IMR-90 (cell line): ENCODE data around the gene COLQ. TPM values are rescaled to one million over a fixed set of nuclear protein-coding genes. Genes with fewer than 3 reads are reported as not detected.
A peak's percentile ranks its signal among the peaks of the same experiment; 100 is the strongest.

ENCODE experiments used
- ATAC-seq: fragments of 200-7000 bp; cut with Tn5 transposase; 2 replicates; pipeline ENCODE4 v1.9.1; 2020; ENCODE audit warnings: low read depth, mild to moderate bottlenecking, moderate library complexity
- BruUV-seq: library from RNA; stranded (reverse); fragments of 400-500 nt; replicated peaks from 2 replicates; lab custom pipeline; 2021; lab: Mats Ljungman, UMichigan
- CTCF ChIA-PET: fragments of 300-600 bp; formaldehyde crosslinking; extraction: SDS; loops from one replicate; lab custom pipeline; 2021; ENCODE audit warnings: antibody characterized with exemption; lab: Yijun Ruan, JAX
- POLR2A ChIA-PET: fragments of 300-600 bp; sonication (Branson Sonifier 250); formaldehyde crosslinking; loops from one replicate; lab custom pipeline; 2022; ENCODE audit warnings: antibody characterized with exemption; ENCODE audit not compliant: unreplicated experiment; lab: Charles Lee
- DNase-seq: peaks from one replicate; pipeline ENCODE4 v3.0.0; 2013
- H2AFZ ChIP-seq: replicated peaks from 2 replicates; pipeline ENCODE3; 2013; ENCODE audit warnings: low read length, mild to moderate bottlenecking; ENCODE audit not compliant: poor library complexity
- H2AK5ac ChIP-seq: 2 replicates; pipeline ENCODE4 v1.6.1; 2013; ENCODE audit warnings: low read depth, low read length, inconsistent platforms
- H2AK9ac ChIP-seq: replicated peaks from 2 replicates; pipeline ENCODE3; 2013; ENCODE audit warnings: mild to moderate bottlenecking, low read depth, low read length, moderate library complexity; ENCODE audit not compliant: poor library complexity
- H2BK120ac ChIP-seq: 2 replicates; pipeline ENCODE4 v1.6.1; 2013; ENCODE audit warnings: low read depth, low read length, inconsistent platforms
- H2BK15ac ChIP-seq: 3 replicates; pipeline ENCODE4 v1.6.1; 2013; ENCODE audit warnings: low read depth, low read length, inconsistent platforms
- H2BK20ac ChIP-seq: 2 replicates; pipeline ENCODE4 v1.6.1; 2013; ENCODE audit warnings: low read depth, mild to moderate bottlenecking, inconsistent platforms, low read length, moderate library complexity
- H2BK5ac ChIP-seq: 2 replicates; pipeline ENCODE4 v1.6.1; 2013; ENCODE audit warnings: mild to moderate bottlenecking, low read depth, low read length, inconsistent platforms; ENCODE audit not compliant: poor library complexity, severe bottlenecking
- H3K14ac ChIP-seq: replicated peaks from 2 replicates; pipeline ENCODE4 v1.6.1; 2013; ENCODE audit warnings: low read depth, low read length, inconsistent platforms
- H3K18ac ChIP-seq: 2 replicates; pipeline ENCODE4 v1.6.1; 2013; ENCODE audit warnings: low read depth, low read length, control low read depth
- H3K23ac ChIP-seq: 2 replicates; pipeline ENCODE4 v1.6.1; 2013; ENCODE audit warnings: low read depth, low read length, inconsistent platforms
- H3K27ac ChIP-seq: 2 replicates; pipeline ENCODE4 v1.5.1; 2013; ENCODE audit warnings: mild to moderate bottlenecking, control low read depth, low read length; ENCODE audit not compliant: insufficient read depth
- H3K27me3 ChIP-seq: 2 replicates; pipeline ENCODE4 v1.6.1; 2013; ENCODE audit warnings: low read length; ENCODE audit not compliant: control insufficient read depth, insufficient read depth
- H3K36me3 ChIP-seq: 2 replicates; pipeline ENCODE4 v1.6.1; 2013; ENCODE audit warnings: low read length, mixed read lengths; ENCODE audit not compliant: control insufficient read depth, insufficient read depth
- H3K4ac ChIP-seq: 2 replicates; pipeline ENCODE4 v1.6.1; 2013; ENCODE audit warnings: low read depth, low read length, inconsistent platforms
- H3K4me1 ChIP-seq: 2 replicates; pipeline ENCODE4 v1.6.1; 2013; ENCODE audit warnings: low read length, mixed read lengths; ENCODE audit not compliant: control insufficient read depth, insufficient read depth
- H3K4me2 ChIP-seq: 2 replicates; pipeline ENCODE4 v1.6.1; 2013; ENCODE audit warnings: low read depth, mild to moderate bottlenecking, control low read depth, low read length, moderate library complexity
- H3K4me3 ChIP-seq: 2 replicates; pipeline ENCODE4 v1.5.1; 2013; ENCODE audit warnings: low read depth, mild to moderate bottlenecking, control low read depth, low read length, moderate library complexity; ENCODE audit not compliant: insufficient read depth
- H3K56ac ChIP-seq: 2 replicates; pipeline ENCODE4 v1.6.1; 2013; ENCODE audit warnings: low read length, inconsistent platforms; ENCODE audit not compliant: insufficient read depth; ENCODE audit errors: extremely low read depth
- H3K79me1 ChIP-seq, 2 experiments: 2 replicates each; pipeline ENCODE4 v1.6.1; 2013; ENCODE audit warnings: low read length in 2 of 2, inconsistent platforms in 1 of 2, low read depth in 1 of 2
- H3K9ac ChIP-seq: 2 replicates; pipeline ENCODE4 v1.6.1; 2013; ENCODE audit warnings: low read depth, low read length, control low read depth
- H3K9me1 ChIP-seq: 2 replicates; pipeline ENCODE4 v1.6.1; 2013; ENCODE audit warnings: low read length, inconsistent platforms; ENCODE audit not compliant: insufficient read depth
- H3K9me3 ChIP-seq: 2 replicates; pipeline ENCODE4 v1.6.1; 2013; ENCODE audit warnings: low read length; ENCODE audit not compliant: control insufficient read depth, insufficient read depth
- H4K20me1 ChIP-seq: 2 replicates; pipeline ENCODE4 v1.6.1; 2013; ENCODE audit warnings: low read length, inconsistent platforms; ENCODE audit not compliant: insufficient read depth
- H4K5ac ChIP-seq: 2 replicates; pipeline ENCODE4 v1.6.1; 2013; ENCODE audit warnings: mild to moderate bottlenecking, low read depth, low read length, control low read depth
- H4K8ac ChIP-seq, 2 experiments: 2 replicates each; pipeline ENCODE4 v1.6.1; 2013; ENCODE audit warnings: low read depth in 2 of 2, low read length in 2 of 2, control low read depth in 1 of 2, inconsistent platforms in 1 of 2
- H4K91ac ChIP-seq: 2 replicates; pipeline ENCODE4 v1.6.1; 2013; ENCODE audit warnings: low read depth, low read length, inconsistent platforms; ENCODE audit not compliant: insufficient read depth
- CEBPB ChIP-seq: IDR thresholded peaks from 2 replicates; pipeline ENCODE4 v1.6.1; 2012; ENCODE audit warnings: low read depth, low read length, improper control_type of control experiment
- MXI1 ChIP-seq: IDR thresholded peaks from 2 replicates; pipeline ENCODE4 v1.6.1; 2012; ENCODE audit warnings: low read depth, mild to moderate bottlenecking, low read length, moderate library complexity, borderline replicate concordance
- WGBS, 2 experiments: methylation state at CpG; one replicate each; pipeline versions ENCODE4 v1.1.5 to v1.1.7; 2013; ENCODE audit warnings: missing lambda C conversion rate in 2 of 2; ENCODE audit not compliant: insufficient read length in 1 of 2; ENCODE audit errors: extremely low coverage in 2 of 2; 5-methylcytosine and 5-hydroxymethylcytosine counted together
- dilution Hi-C: fragments of 300-500 bp; cut with HindIII; formaldehyde crosslinking; loops from one replicate; pipeline ENCODE4 v1.14.3; 2018; ENCODE audit warnings: low sequenced_read_pairs; ENCODE audit not compliant: unreplicated experiment
- in situ Hi-C: fragments of 300-500 bp; cut with MboI; formaldehyde crosslinking; loops from 3 replicates; pipeline ENCODE4 v1.14.3; 2019; ENCODE audit warnings: low sequenced_read_pairs, inconsistent platforms, mixed read lengths
- intact Hi-C: fragments of 100-400 bp; cut with micrococcal nuclease; formaldehyde crosslinking; loops from 2 replicates; pipeline ENCODE4 v1.10.0; 2022
- polyA plus RNA-seq, 3 experiments: library from polyadenylated mRNA; depleted of rRNA; stranded (reverse); fragments of >200 nt; gene quantifications; 2 replicates each; pipeline ENCODE4 v1.2.3, GENCODE V29; 2012; ENCODE audit warnings: low replicate concordance in 1 of 3
- total RNA-seq: library from RNA; depleted of rRNA; stranded (reverse); fragments of >200 nt; gene quantifications from 2 replicates; pipeline ENCODE4 v1.2.3, GENCODE V29; 2012

COLQ gene
- total and polyA plus RNA-seq, 2 of the 4 experiments (the other 2 are of a cell fraction), result 0.18 to 0.65 TPM

- ATAC-seq, result peak; percentile 32; the same call in 1 of the 2 replicates
- dilution Hi-C loops, result no loop called here
Observed at GRCh38 chr3:15512166-15512565, 9.3 kb downstream of the COLQ start.

More at GRCh38 chr3:15512166-15512565, 9.3 kb downstream of the COLQ start:
- peak; percentile 27 for DNase-seq
- Histone ChIP-seq H2BK20ac (no peak overlapping the region), H3K4me3 (no peak overlapping the region), H4K91ac (no peak overlapping the region), H2BK5ac (no peak overlapping the region), H2AFZ (no peak overlapping the region), H3K23ac (no peak overlapping the region), H2AK5ac (no peak overlapping the region), H3K4ac (no peak overlapping the region), H3K9me1 (0 out of 2 replicates have a peak, but pooled peaks cover 3% of the 10 kb centered on the region), H3K56ac (no peak overlapping the region), H4K5ac (no peak overlapping the region), H4K8ac (no peak overlapping the region), H2BK15ac (no peak overlapping the region), H3K14ac (no peak overlapping the region), H3K4me2 (no peak overlapping the region), H3K18ac (no peak overlapping the region), H3K27ac (no peak overlapping the region), H3K9me3 (no peaks in the 10 kb centered on the region), H3K36me3 (no peaks in the 10 kb centered on the region), H3K27me3 (peaks cover 2% of the 10 kb centered on the region), H4K20me1 (no peaks in the 10 kb centered on the region), H2AK9ac (no peak overlapping the region), H3K4me1 (no peaks in the 10 kb centered on the region), H3K9ac (no peak overlapping the region), H3K79me1 (no peaks in the 10 kb centered on the region), H2BK120ac (no peak overlapping the region)
- POLR2A ChIA-PET, result no interaction called here
- intact Hi-C loops, result no loop called here
- 17% methylated on average over 1 of the region's 10 CpGs; no CpG with 5 or more reads in 1 of the 2 experiments for whole genome bisulfite sequencing, 2 experiments
- in situ Hi-C loops, result no loop called here
- TF ChIP-seq CEBPB (no peak), MXI1 (peak; percentile 80)
- CTCF ChIA-PET, result no interaction called here
- BruUV-seq, result no TSS peak
